Measurements from ENCODE around the gene STX18. TPM values are rescaled to one million over a fixed set of nuclear protein-coding genes. Genes with fewer than 3 reads are reported as not detected.

Gene STX18
- total RNA-seq, 6 experiments from 2014 or later = 27.5 to 37.1 (median 29.8) TPM

GRCh38 chr4:4386296-4386735 lies 155.5 kb downstream of the STX18 start:
- no peak overlapping the region for H3K27ac Mint-ChIP-seq
- H3K27me3 Mint-ChIP-seq (ENCODE audit: insufficient read depth) = peaks cover 42% of the 10 kb centered on the region
- no peak for TF ChIP-seq CTCF (IDR thresholded peaks at IDR 0.05)
- no peaks in the 10 kb centered on the region for H3K36me3 Mint-ChIP-seq (ENCODE audit: low read depth)
- H3K4me3 Mint-ChIP-seq = peak overlapping the region; percentile 43
- H3K9me3 Mint-ChIP-seq = no peaks in the 10 kb centered on the region
- no peaks in the 10 kb centered on the region for H3K4me1 Mint-ChIP-seq (ENCODE audit: low read depth)
- DNase-seq = no peak

- TF ChIP-seq CTCF (IDR thresholded peaks at IDR 0.05) = no peak
- Mint-ChIP-seq H3K27ac (no peak overlapping the region), H3K9me3 (no peaks in the 10 kb centered on the region), H3K4me1 (ENCODE audit: low read depth) (no peaks in the 10 kb centered on the region), H3K36me3 (ENCODE audit: low read depth) (no peaks in the 10 kb centered on the region), H3K27me3 (ENCODE audit: insufficient read depth) (peaks cover 45% of the 10 kb centered on the region), H3K4me3 (0 out of 2 replicates have a peak overlapping the region, but pooled peaks have one; percentile 43)
- no peak for DNase-seq
Observed at GRCh38 chr4:4385729-4386295, 156.0 kb downstream of the STX18 start.

- H3K36me3 Mint-ChIP-seq (ENCODE audit: low read depth) = no peaks in the 10 kb centered on the region
- TF ChIP-seq CTCF (IDR thresholded peaks at IDR 0.05) = peak; percentile 66
- H3K4me1 Mint-ChIP-seq (ENCODE audit: low read depth) = no peaks in the 10 kb centered on the region
- H3K4me3 Mint-ChIP-seq = no peak overlapping the region
- peak; percentile 11 for DNase-seq
- H3K27ac Mint-ChIP-seq = no peak overlapping the region
- peaks cover 53% of the 10 kb centered on the region for H3K27me3 Mint-ChIP-seq (ENCODE audit: insufficient read depth)
- H3K9me3 Mint-ChIP-seq = no peaks in the 10 kb centered on the region
Observed at GRCh38 chr4:4384837-4385236, 157.0 kb downstream of the STX18 start.

GRCh38 chr4:4383085-4383484 lies 158.8 kb downstream of the STX18 start:
- no peak for TF ChIP-seq CTCF (IDR thresholded peaks at IDR 0.05)
- Mint-ChIP-seq H3K27ac (no peak overlapping the region), H3K4me1 (ENCODE audit: low read depth) (no peaks in the 10 kb centered on the region), H3K36me3 (ENCODE audit: low read depth) (no peaks in the 10 kb centered on the region), H3K9me3 (no peaks in the 10 kb centered on the region), H3K4me3 (no peak overlapping the region), H3K27me3 (ENCODE audit: insufficient read depth) (peaks cover 49% of the 10 kb centered on the region)
- DNase-seq = no peak

- Mint-ChIP-seq H3K4me1 (ENCODE audit: low read depth) (no peaks in the 10 kb centered on the region), H3K4me3 (no peak overlapping the region), H3K9me3 (no peaks in the 10 kb centered on the region; the same call in 1 of the 2 replicates), H3K27me3 (ENCODE audit: insufficient read depth) (peaks cover 54% of the 10 kb centered on the region), H3K36me3 (ENCODE audit: low read depth) (peaks cover 4% of the 10 kb centered on the region; the same call in 1 of the 2 replicates), H3K27ac (no peak overlapping the region)
- TF ChIP-seq CTCF (IDR thresholded peaks at IDR 0.05) = no peak
- no peak for DNase-seq
Observed at GRCh38 chr4:4379540-4380087, 162.2 kb downstream of the STX18 start.

Data from HFFc6 (cell line).